Heart left ventricle (tissue), 16 donors: ENCODE measurements around the gene MYO1B. TPM values are rescaled to one million over a fixed set of nuclear protein-coding genes. Genes with fewer than 3 reads are reported as not detected.

Experiments used
- ATAC-seq, 4 donors: fragments of 200-7000 bp; cut with Tn5 transposase; one replicate each; pipeline ENCODE4 v1.9.1; 2020 to 2022; ENCODE audit warnings: moderate library complexity in 4 of 4, mild to moderate bottlenecking in 3 of 4, moderate number of reproducible peaks in 1 of 4
- DNase-seq, 5 donors: peaks; one replicate each; pipeline ENCODE4 v3.0.0-alpha.2; 2020
- H3K27ac ChIP-seq, 12 donors: fragments of 200-600 bp; sonication (generic) in 4 of 12; one replicate each; pipeline versions ENCODE4 v1.5.0 to v1.8.0; 2016 to 2022; ENCODE audit warnings: mild to moderate bottlenecking in 2 of 12
- H3K27me3 ChIP-seq, 9 donors: fragments of 200-600 bp; sonication (generic) in 2 of 9; one replicate each; pipeline versions ENCODE4 v1.5.1 to v1.8.0; 2016 to 2022; ENCODE audit warnings: mild to moderate bottlenecking in 3 of 9
- H3K36me3 ChIP-seq, 9 donors: fragments of 200-600 bp; sonication (generic) in 2 of 9; one replicate each; pipeline versions ENCODE4 v1.5.0 to v1.8.0; 2018 to 2022; ENCODE audit warnings: mild to moderate bottlenecking in 2 of 9
- H3K4me1 ChIP-seq, 12 donors: fragments of 200-600 bp; sonication (generic) in 4 of 12; one replicate each; pipeline versions ENCODE4 v1.5.0 to v1.8.0; 2016 to 2022; ENCODE audit warnings: mild to moderate bottlenecking in 3 of 12
- H3K4me3 ChIP-seq, 12 donors: fragments of 200-600 bp; sonication (generic) in 4 of 12; one replicate each; pipeline versions ENCODE4 v1.5.0 to v1.8.0; 2017 to 2022; ENCODE audit warnings: mild to moderate bottlenecking in 9 of 12, moderate library complexity in 4 of 12
- H3K9me3 ChIP-seq, 12 donors: fragments of 200-600 bp; sonication (generic) in 4 of 12; one replicate each; pipeline versions ENCODE4 v1.5.0 to v1.8.0; 2016 to 2022; ENCODE audit warnings: mild to moderate bottlenecking in 1 of 12
- POLR2A ChIP-seq, 2 donors: fragments of 450-650 bp; IDR thresholded peaks; one replicate each; pipeline ENCODE4 v1.6.1; 2017; ENCODE audit warnings: antibody characterized with exemption in 2 of 2, mild to moderate bottlenecking in 2 of 2, moderate library complexity in 2 of 2
- WGBS, 4 donors: extraction: QIAGEN DNeasy Blood & Tissue Kit in 2 of 4; methylation state at CpG; one replicate each; pipeline versions ENCODE4 v1.1.5 to v1.1.7; 2013 to 2018; 5-methylcytosine and 5-hydroxymethylcytosine counted together
- intact Hi-C, 10 donors: fragments of 100-400 bp; cut with DNase I; formaldehyde crosslinking; loops; one replicate each; pipeline versions ENCODE4 v1.11.1 to v1.14.2; 2022
- polyA plus RNA-seq, 2 donors: library from polyadenylated mRNA; stranded (reverse); fragments of 200-250 nt; gene quantifications; one replicate each; pipeline ENCODE4 v1.2.3, GENCODE V29; 2013
- total RNA-seq, 9 donors: library from RNA; depleted of rRNA in 2 of 9; stranded (reverse); fragments of >200 nt in 2 of 9; fragmentation: NEBNext Ultra II Directional in 3 of 9; extraction: Animal tissue kit (Norgen Biotek cat#: 25700) in 3 of 9; gene quantifications; one replicate each; pipeline versions ENCODE4 v1.1.0 to v1.2.4, GENCODE V29; 2016 to 2023
- TF ChIP-seq, protein P1 (sequence below), 12 donors: fragments of 200-600 bp; sonication (generic) in 4 of 12; IDR thresholded peaks; one replicate each; pipeline versions ENCODE4 v1.5.0 to v1.8.0; 2018 to 2022; ENCODE audit warnings: antibody characterized with exemption in 12 of 12, mild to moderate bottlenecking in 5 of 12
- donor health status: ischemic (EF 13 %, LVEDD 7.1; RV severe dilation, severe dysfunction).
- donor health status: healthy with polysubstance abuse.
- donor health status: DM: no; HTN: yes; CAD: no.
- donor health status: DM: no; HTN: no; CAD: no.
- donor health status: ischemic (EF 25% LVEDD 6.9; RV normal size, moderate dysfunction).
- donor health status: ischemic (EF 25% LVEDD 5.7; RV mildly dilated, moderate dysfunction).
- donor health status: healthy.
- donor health status: DM: yes; HTN: yes; CAD: no.
- donor health status: ischemic (EF 35%, LVEDD 5.7; RV mildly dilated, moderate dysfunction).
- donor health status: nonischemic (EF 11% LVEDD 7.7; RV severe dilation, severe dysfunction).
- donor health status: DM: yes; HTN: yes; CAD: no.
- donor health status: PGD.
- donor health status: ischemic (EF 29% LVEDD 5.4; RV normal size, mild dysfunction).
- donor health status: nonischemic (EF 23%, LVEDD 6.1; RV moderate dilation, normal function).

Gene MYO1B
- total and polyA plus RNA-seq, 11 donors, result 7.8 to 47.3 (median 15.8) TPM

DNA sequence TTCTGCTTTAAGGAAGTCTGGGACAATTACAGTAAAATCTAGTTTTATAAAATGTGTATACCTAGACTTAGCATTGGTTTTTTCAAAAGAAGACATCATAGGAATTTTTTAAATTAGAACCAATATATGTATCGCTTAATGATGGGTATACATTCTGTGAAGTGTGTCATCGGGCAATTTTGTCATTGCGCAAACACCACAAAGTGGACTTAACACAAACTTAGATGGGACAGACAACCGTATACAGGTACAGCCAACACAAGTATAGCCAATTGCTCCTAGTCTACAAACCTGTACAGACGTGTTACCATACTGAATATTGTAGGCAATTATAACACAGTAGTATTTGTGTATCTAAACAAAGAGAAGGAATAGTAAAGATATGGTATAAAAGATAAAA lies 12.7 kb downstream of the MYO1B start:
- Histone ChIP-seq H3K27ac (no peak overlapping the region), H3K4me1 (peaks cover 0 to 41% (median 14%) of the 10 kb centered on the region in 12 donors)
- 94 to 96% (median 96%) methylated on average over 5 of the region's 5 CpGs for WGBS, 4 donors

DNA sequence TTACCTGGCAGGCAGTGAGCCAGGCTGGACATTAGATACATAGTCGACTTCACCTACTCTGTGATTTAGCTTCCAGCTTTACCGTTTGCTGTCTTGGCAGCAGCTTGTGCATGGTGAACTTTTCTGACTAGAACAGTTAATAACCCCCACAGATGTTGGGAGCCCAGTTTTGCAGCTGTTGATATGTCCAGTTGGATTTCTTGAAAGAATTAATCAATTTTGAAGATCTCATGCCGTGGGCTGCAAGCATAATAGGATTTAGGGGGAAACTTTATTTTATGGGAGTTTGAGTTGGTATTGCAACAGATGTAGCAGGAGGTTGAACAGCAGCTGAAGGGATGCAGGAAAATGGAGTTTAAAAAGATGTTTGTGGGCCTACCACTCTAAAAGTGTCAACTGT lies 13.8 kb downstream of the MYO1B start:
- Histone ChIP-seq H3K36me3 (no peaks in the 10 kb centered on the region), H3K4me3 (no peak overlapping the region), H3K27ac (no peak overlapping the region), H3K4me1 (peaks cover 0 to 46% (median 14%) of the 10 kb centered on the region in 12 donors), H3K27me3 (no peaks in the 10 kb centered on the region), H3K9me3 (no peaks in the 10 kb centered on the region)
- ATAC-seq (no peak), DNase-seq (no peak)
- 46 to 65% (median 52%) methylated on average over 3 of the region's 3 CpGs for WGBS, 4 donors
- intact Hi-C loops, result no loop called here
- no peak for TF ChIP-seq POLR2A (IDR thresholded peaks at IDR 0.05)
- TF ChIP-seq, protein P1, sequence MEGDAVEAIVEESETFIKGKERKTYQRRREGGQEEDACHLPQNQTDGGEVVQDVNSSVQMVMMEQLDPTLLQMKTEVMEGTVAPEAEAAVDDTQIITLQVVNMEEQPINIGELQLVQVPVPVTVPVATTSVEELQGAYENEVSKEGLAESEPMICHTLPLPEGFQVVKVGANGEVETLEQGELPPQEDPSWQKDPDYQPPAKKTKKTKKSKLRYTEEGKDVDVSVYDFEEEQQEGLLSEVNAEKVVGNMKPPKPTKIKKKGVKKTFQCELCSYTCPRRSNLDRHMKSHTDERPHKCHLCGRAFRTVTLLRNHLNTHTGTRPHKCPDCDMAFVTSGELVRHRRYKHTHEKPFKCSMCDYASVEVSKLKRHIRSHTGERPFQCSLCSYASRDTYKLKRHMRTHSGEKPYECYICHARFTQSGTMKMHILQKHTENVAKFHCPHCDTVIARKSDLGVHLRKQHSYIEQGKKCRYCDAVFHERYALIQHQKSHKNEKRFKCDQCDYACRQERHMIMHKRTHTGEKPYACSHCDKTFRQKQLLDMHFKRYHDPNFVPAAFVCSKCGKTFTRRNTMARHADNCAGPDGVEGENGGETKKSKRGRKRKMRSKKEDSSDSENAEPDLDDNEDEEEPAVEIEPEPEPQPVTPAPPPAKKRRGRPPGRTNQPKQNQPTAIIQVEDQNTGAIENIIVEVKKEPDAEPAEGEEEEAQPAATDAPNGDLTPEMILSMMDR (IDR thresholded peaks at IDR 0.05), result no peak

More for the DNA sequence above, 12.7 kb downstream of the MYO1B start:
- ATAC-seq (no peak), DNase-seq (no peak)
- Histone ChIP-seq H3K9me3 (no peaks in the 10 kb centered on the region), H3K4me3 (no peak overlapping the region), H3K27me3 (no peaks in the 10 kb centered on the region), H3K36me3 (no peaks in the 10 kb centered on the region)
- intact Hi-C loops, result no loop called here
- TF ChIP-seq, protein P1 (IDR thresholded peaks at IDR 0.05), result no peak

DNA sequence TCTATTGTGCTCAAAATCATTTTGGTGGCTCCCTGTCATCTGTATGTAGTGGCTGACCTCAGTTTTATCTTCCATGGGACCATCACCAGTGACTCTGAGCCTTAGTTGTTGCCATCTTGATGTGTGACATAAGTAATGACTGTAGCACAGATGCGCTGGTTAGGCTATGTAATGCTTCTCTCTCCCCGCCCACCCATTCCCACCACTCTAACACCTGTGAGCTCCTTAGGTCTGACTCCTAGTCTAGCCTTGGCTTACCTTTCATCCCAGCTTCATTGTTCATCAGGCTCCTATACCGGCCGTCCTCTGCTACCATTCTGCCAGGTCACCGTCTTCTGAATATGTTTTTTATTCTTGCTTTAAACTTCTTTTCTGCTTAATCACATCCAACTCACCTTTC lies 17.2 kb downstream of the MYO1B start:
- H3K27ac ChIP-seq, result peak overlapping the region in 4 of 12 donors; percentile 1 to 48 (median 18)
- TF ChIP-seq POLR2A (IDR thresholded peaks at IDR 0.05), result no peak
- TF ChIP-seq, protein P1 (IDR thresholded peaks at IDR 0.05), result no peak
- no peak overlapping the region for H3K4me3 ChIP-seq
- 89 to 94% (median 90%) methylated on average over 5 of the region's 5 CpGs for WGBS, 4 donors
- ATAC-seq, result no peak
- DNase-seq, result no peak
- intact Hi-C loops, result no loop called here
- peaks cover 0 to 57% (median 26%) of the 10 kb centered on the region in 12 donors for H3K4me1 ChIP-seq
- no peaks in the 10 kb centered on the region for H3K36me3 ChIP-seq
- H3K9me3 ChIP-seq, result no peaks in the 10 kb centered on the region
- H3K27me3 ChIP-seq, result no peaks in the 10 kb centered on the region

DNA sequence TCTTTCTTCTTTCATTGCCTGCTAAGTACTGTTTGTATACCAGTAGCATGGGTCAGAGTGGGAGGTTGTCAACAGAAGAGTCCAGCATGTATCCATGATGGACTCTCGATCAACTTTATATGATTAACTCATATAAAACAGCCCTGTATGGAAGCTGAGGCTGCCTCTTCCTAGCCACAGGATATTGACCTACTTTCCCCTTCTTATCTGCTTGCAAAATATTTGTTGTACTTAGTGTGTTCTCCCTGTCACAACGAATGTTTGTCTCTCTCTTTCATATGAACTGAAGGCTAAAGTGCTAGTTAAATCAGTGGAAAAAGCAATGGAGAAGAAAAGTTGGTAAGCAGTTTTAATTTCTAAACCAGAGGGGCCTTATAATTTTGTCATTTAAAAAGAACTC lies 17.8 kb downstream of the MYO1B start:
- peaks cover 0 to 56% (median 26%) of the 10 kb centered on the region in 12 donors for H3K4me1 ChIP-seq

More for the DNA sequence above, 17.8 kb downstream of the MYO1B start:
- TF ChIP-seq, protein P1 (IDR thresholded peaks at IDR 0.05), result no peak
- TF ChIP-seq POLR2A (IDR thresholded peaks at IDR 0.05), result no peak
- peak overlapping the region in 2 of 12 donors; percentile 2 to 9 for H3K4me3 ChIP-seq
- intact Hi-C loops, result no loop called here
- no peaks in the 10 kb centered on the region for H3K9me3 ChIP-seq
- 27 to 37% (median 29%) methylated on average over 2 of the region's 2 CpGs for WGBS, 4 donors
- no peak for DNase-seq
- no peaks in the 10 kb centered on the region for H3K36me3 ChIP-seq
- no peaks in the 10 kb centered on the region for H3K27me3 ChIP-seq
- peak overlapping the region in 5 of 12 donors; percentile 1 to 48 (median 18) for H3K27ac ChIP-seq
- peak in 2 of 4 donors; percentile 23 to 35 for ATAC-seq
